ENCODE results near the gene SUGP1.

The SUGP1 gene

DNA sequence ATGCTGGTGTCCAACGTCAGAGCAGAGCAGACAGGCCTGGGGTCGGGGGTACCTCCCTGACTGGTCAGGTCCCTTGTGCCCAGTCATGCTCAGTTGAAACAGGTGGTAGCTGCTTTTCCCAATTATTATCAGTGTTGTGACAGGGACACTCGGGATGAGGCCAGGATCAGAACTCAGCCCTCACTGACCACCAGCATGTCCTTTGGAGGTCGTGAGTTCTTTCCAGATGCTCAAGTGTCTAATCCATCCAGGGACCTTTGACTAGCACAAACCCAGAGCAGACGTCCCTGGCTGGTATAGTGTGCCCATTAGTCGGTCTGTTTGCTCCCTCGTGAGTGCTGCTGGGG lies 22.7 kb upstream of the SUGP1 start:
- no peak overlapping the region for H3K27ac ChIP-seq (ENCODE audit: insufficient read depth, low read depth, low read length, poor library complexity, severe bottlenecking)
- H3K4me1 ChIP-seq (ENCODE audit: control insufficient read depth, insufficient read depth, low read length): no peaks in the 10 kb centered on the region
- H3K27me3 ChIP-seq (ENCODE audit: control insufficient read depth, insufficient read depth, low read length, poor library complexity, severe bottlenecking): no peaks in the 10 kb centered on the region
- 70 to 72% methylated on average over 7 of the region's 7 CpGs for WGBS, 2 experiments
- peaks cover 39% of the 10 kb centered on the region for H3K36me3 ChIP-seq (ENCODE audit: control insufficient read depth, insufficient read depth, low read length)
- no peaks in the 10 kb centered on the region for H3K9me3 ChIP-seq (ENCODE audit: control insufficient read depth, low read length)
- no peak overlapping the region for H3K4me3 ChIP-seq (ENCODE audit: insufficient read depth, low read depth, low read length)

DNA sequence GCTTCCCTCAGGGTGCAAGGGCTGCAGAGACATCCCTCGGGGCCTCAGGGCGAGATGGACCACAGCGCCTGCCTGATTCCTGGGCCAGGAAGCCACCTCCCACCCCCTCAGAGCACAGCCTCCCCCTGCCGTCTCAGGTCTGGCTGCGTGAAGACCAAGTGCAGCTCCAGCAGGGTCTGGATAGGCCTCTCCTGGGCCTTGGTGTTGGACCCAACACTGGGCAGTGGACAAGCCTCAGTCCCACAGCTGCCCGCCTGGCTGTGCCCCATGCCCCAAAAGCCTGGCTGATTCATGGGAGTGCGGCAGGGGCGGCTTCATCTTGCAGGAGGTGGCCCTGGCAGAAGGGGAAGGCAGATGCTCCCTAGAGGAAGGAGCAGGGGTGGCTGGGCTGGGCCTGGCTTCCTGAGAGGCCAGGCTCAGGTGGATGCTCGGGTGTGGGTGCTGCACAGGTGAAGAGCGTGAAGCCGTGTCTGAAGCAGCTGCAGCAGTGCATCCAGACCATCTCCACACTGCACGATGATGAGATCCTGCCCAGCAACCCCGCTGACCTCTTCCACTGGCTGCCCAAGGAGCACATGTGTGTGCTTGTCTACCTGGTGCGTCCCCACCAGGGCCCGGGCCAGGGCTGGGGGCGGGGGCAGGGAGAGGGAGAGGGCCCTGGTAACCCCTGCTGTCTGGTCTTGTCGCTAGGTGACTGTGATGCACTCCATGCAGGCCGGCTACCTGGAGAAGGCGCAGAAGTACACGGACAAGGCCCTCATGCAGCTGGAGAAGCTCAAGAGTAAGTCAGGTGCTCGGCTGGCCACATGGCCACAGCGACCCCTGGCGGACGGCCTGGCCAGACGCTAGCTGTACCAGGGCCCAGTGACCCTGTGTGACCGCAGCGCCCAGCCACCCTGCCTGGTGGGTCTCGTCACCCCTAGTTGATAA lies 22.0 kb upstream of the SUGP1 start:
- no peaks in the 10 kb centered on the region for H3K4me1 ChIP-seq (ENCODE audit: control insufficient read depth, insufficient read depth, low read length)
- 68 to 69% methylated on average over 28 of the region's 28 CpGs for WGBS, 2 experiments
- H3K36me3 ChIP-seq (ENCODE audit: control insufficient read depth, insufficient read depth, low read length): peaks cover 45% of the 10 kb centered on the region
- no peaks in the 10 kb centered on the region for H3K9me3 ChIP-seq (ENCODE audit: control insufficient read depth, low read length)
- H3K27ac ChIP-seq (ENCODE audit: insufficient read depth, low read depth, low read length, poor library complexity, severe bottlenecking): no peak overlapping the region
- no peak overlapping the region for H3K4me3 ChIP-seq (ENCODE audit: insufficient read depth, low read depth, low read length)
- H3K27me3 ChIP-seq (ENCODE audit: control insufficient read depth, insufficient read depth, low read length, poor library complexity, severe bottlenecking): no peaks in the 10 kb centered on the region

DNA sequence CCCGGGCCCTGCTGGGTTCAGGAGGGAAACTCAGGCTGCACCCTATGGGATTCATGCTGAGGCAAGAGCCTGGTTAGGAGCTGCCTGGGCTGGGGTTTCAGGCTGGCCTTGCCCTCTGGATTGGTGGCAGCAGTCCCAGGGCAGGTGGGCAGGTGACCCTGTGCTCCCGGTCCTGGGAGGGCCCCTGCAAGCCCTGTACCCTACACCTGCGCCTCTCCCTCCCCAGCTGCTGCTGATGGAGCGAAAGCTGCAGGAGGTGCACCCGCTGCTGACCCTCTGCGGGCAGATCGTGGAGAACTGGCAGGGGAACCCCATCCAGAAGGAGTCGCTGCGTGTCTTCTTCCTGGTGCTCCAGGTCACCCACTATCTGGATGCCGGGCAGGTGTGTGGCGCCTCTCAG lies 20.7 kb upstream of the SUGP1 start:
- Histone ChIP-seq H3K4me3 (ENCODE audit: insufficient read depth, low read depth, low read length) (no peak overlapping the region), H3K4me1 (ENCODE audit: control insufficient read depth, insufficient read depth, low read length) (no peaks in the 10 kb centered on the region), H3K27me3 (ENCODE audit: control insufficient read depth, insufficient read depth, low read length, poor library complexity, severe bottlenecking) (no peaks in the 10 kb centered on the region), H3K36me3 (ENCODE audit: control insufficient read depth, insufficient read depth, low read length) (peaks cover 37% of the 10 kb centered on the region), H3K27ac (ENCODE audit: insufficient read depth, low read depth, low read length, poor library complexity, severe bottlenecking) (no peak overlapping the region), H3K9me3 (ENCODE audit: control insufficient read depth, low read length) (no peaks in the 10 kb centered on the region)
- 95 to 98% methylated on average over 11 of the region's 11 CpGs for WGBS, 2 experiments

DNA sequence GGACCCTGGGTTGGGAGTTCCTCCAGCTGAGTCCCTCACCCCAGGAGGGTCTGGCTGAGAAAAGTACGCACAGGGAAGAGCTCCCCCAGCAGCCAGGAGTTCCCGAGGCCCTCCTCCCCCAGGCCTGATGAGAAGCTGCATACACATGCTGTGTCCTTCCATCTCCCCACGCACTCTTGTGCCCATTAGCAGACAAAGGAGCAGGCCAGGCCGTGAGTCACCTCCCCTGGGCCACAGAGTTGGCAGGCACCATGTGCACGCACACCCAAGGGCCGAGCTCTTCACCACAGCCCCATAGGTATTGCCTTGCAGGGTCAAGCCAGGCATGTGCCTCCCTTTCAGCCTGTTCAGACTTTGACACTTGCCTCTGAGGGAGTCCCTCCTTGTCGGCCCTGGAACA lies 17.8 kb upstream of the SUGP1 start:
- H3K4me1 ChIP-seq (ENCODE audit: control insufficient read depth, insufficient read depth, low read length): no peaks in the 10 kb centered on the region
- peaks cover 28% of the 10 kb centered on the region for H3K36me3 ChIP-seq (ENCODE audit: control insufficient read depth, insufficient read depth, low read length)
- H3K27ac ChIP-seq (ENCODE audit: insufficient read depth, low read depth, low read length, poor library complexity, severe bottlenecking): no peak overlapping the region
- WGBS, 2 experiments: 93 to 99% methylated on average over 7 of the region's 7 CpGs
- H3K27me3 ChIP-seq (ENCODE audit: control insufficient read depth, insufficient read depth, low read length, poor library complexity, severe bottlenecking): no peaks in the 10 kb centered on the region
- H3K9me3 ChIP-seq (ENCODE audit: control insufficient read depth, low read length): no peaks in the 10 kb centered on the region
- no peak overlapping the region for H3K4me3 ChIP-seq (ENCODE audit: insufficient read depth, low read depth, low read length)

DNA sequence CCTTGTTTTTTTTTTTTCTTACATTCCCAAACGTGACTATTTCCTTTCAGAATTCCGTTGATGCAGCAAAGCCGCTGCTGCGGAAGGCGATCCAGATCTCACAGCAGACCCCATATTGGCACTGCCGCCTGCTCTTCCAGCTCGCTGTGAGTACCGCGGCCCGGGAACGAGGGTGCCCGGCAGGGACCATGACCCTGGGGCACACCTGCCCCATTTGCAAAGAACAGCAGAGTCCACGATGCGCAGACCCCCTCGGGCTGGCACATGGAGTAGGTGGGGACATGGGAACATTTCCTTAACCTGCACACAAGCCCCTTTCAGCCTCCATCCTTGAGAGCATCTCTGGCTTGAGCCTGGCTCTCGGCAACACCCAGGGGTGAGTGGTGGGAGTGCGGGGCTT lies 16.8 kb upstream of the SUGP1 start:
- no peak overlapping the region for H3K4me3 ChIP-seq (ENCODE audit: insufficient read depth, low read depth, low read length)
- no peaks in the 10 kb centered on the region for H3K9me3 ChIP-seq (ENCODE audit: control insufficient read depth, low read length)
- WGBS, 2 experiments: 94 to 96% methylated on average over 17 of the region's 17 CpGs
- H3K36me3 ChIP-seq (ENCODE audit: control insufficient read depth, insufficient read depth, low read length): peaks cover 26% of the 10 kb centered on the region
- H3K27ac ChIP-seq (ENCODE audit: insufficient read depth, low read depth, low read length, poor library complexity, severe bottlenecking): no peak overlapping the region
- H3K27me3 ChIP-seq (ENCODE audit: control insufficient read depth, insufficient read depth, low read length, poor library complexity, severe bottlenecking): no peaks in the 10 kb centered on the region
- no peaks in the 10 kb centered on the region for H3K4me1 ChIP-seq (ENCODE audit: control insufficient read depth, insufficient read depth, low read length)

DNA sequence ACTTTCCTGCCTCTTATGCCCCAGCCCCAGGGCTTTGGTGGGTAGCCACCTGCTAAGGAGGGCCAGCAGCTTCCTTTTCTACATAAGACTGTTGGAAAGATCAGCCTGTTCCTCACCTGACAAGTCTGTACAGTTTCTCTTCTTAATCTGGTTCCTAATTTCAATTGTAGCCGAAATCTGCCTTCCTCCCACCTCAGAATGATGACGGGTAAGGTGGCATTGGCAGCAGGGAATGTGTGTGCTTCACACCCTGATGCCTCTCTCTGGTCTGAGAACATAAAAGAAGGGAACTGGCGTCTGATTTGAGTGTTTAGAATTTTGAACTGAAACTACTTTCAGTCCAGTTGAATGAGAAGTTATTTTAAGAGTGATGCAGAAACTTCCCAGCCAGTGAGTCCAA lies 16.3 kb upstream of the SUGP1 start:
- Histone ChIP-seq H3K36me3 (ENCODE audit: control insufficient read depth, insufficient read depth, low read length) (peaks cover 26% of the 10 kb centered on the region), H3K4me3 (ENCODE audit: insufficient read depth, low read depth, low read length) (no peak overlapping the region), H3K27me3 (ENCODE audit: control insufficient read depth, insufficient read depth, low read length, poor library complexity, severe bottlenecking) (no peaks in the 10 kb centered on the region), H3K4me1 (ENCODE audit: control insufficient read depth, insufficient read depth, low read length) (no peaks in the 10 kb centered on the region), H3K9me3 (ENCODE audit: control insufficient read depth, low read length) (no peaks in the 10 kb centered on the region), H3K27ac (ENCODE audit: insufficient read depth, low read depth, low read length, poor library complexity, severe bottlenecking) (no peak overlapping the region)
- WGBS, 2 experiments: 62 to 67% methylated on average over 3 of the region's 3 CpGs

DNA sequence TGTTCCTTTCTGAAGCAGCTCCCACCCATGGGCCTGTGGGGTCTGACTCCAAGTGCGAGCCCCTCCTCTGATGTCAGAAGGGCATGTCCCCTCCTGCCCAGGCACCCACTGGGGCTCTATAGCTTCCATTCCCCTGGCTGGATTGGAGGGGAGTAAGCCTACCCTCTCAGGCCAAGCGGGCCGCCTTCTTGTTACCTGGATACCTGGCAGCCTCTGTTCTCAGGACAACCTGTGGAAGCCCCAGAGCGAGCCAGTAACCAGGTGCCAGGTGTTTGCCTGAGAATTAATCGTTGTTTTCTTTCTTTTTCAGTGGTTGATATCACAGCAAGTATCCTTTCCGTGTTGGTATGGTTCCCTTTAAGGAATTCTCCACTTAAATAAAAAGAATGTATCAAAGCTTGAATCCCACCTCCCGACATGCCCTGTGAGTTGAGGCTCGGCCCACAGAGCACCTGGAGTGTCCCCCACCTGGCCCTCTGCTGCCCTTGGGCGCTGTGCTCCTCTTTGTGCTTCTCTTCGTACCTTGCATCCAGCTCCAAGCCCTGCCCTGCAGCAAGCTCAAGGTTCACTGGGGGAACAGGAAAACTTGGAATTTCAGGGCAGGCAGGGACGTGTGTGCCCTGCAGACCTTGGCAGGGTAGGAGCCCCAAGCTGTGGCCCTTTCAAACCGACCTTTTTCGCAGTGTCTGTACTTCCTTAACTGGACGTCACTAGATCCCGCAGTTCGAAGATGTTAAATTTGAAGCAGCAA lies 15.3 kb upstream of the SUGP1 start:
- no peak overlapping the region for H3K27ac ChIP-seq (ENCODE audit: insufficient read depth, low read depth, low read length, poor library complexity, severe bottlenecking)
- no peaks in the 10 kb centered on the region for H3K4me1 ChIP-seq (ENCODE audit: control insufficient read depth, insufficient read depth, low read length)
- H3K4me3 ChIP-seq (ENCODE audit: insufficient read depth, low read depth, low read length): no peak overlapping the region
- H3K9me3 ChIP-seq (ENCODE audit: control insufficient read depth, low read length): no peaks in the 10 kb centered on the region
- WGBS, 2 experiments: 89 to 90% methylated on average over 16 of the region's 16 CpGs
- H3K27me3 ChIP-seq (ENCODE audit: control insufficient read depth, insufficient read depth, low read length, poor library complexity, severe bottlenecking): no peaks in the 10 kb centered on the region
- peaks cover 26% of the 10 kb centered on the region for H3K36me3 ChIP-seq (ENCODE audit: control insufficient read depth, insufficient read depth, low read length)

DNA sequence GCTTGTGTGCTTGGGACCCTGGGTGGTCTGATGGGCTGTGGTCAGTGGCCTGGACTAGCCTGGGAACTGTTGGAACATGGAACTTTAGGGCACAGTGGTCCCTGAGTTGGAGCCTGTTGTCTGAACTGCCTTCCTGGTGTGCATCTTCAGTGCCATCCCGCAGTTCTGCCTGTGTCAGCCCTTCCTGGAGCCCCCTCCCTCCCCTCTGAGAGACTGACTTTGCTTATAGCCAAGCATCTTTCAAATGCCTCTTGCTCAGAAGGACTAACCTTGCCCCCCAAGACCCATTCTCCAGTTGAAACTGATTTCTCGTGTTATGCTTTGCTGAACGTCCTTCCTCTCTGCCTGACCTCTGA lies 14.7 kb upstream of the SUGP1 start:
- Histone ChIP-seq H3K27me3 (ENCODE audit: control insufficient read depth, insufficient read depth, low read length, poor library complexity, severe bottlenecking) (no peaks in the 10 kb centered on the region), H3K9me3 (ENCODE audit: control insufficient read depth, low read length) (no peaks in the 10 kb centered on the region), H3K4me3 (ENCODE audit: insufficient read depth, low read depth, low read length) (no peak overlapping the region), H3K27ac (ENCODE audit: insufficient read depth, low read depth, low read length, poor library complexity, severe bottlenecking) (no peak overlapping the region), H3K4me1 (ENCODE audit: control insufficient read depth, insufficient read depth, low read length) (no peaks in the 10 kb centered on the region), H3K36me3 (ENCODE audit: control insufficient read depth, insufficient read depth, low read length) (peaks cover 26% of the 10 kb centered on the region)
- 91 to 93% methylated on average over 3 of the region's 3 CpGs for WGBS, 2 experiments

DNA sequence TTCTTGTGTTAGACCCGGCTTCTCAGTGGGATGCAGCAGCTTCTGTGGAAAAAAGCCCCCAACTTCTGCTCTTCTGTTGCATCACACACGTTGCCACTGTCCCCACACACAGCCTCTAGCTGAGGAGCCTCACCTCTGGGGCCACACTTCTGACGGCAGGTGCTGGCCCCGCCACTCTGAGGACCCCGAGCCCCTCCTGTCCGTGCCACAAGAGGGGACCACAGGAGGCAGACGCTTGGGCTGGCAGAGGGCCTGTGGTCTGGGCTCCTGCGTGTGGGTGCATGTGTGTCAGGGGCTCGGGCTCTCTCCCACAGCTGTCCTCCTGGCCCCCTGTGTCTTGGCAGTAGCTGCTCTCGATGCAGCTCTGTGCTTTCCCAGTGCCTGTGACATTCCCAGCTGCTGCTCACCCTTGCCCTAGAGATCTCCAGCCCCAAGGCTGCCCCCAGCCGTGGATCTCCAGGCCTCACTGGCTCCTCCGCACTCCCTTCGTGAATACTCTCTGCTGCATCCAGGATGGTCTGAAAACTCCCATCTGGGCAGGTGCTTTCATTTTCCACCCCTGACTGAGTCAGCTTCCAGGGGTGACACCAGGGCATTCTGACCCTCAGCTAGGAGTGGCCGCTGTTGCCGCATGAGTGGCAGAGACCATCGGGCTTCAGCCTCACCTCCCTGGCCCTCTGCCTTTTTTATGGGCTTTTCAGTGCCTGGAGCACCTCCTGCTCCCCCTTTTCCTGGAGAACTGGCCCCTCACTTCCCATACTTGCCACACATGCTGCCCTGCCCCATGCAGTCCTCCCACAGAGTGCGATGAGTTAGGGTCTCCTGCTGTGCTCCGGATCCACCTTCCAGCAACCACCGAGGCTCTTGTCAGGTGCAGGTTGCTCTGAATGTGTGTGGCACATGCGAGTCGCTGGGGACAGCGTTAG lies 14.0 kb upstream of the SUGP1 start:
- 92 to 93% methylated on average over 22 of the region's 22 CpGs for WGBS, 2 experiments
- Histone ChIP-seq H3K4me1 (ENCODE audit: control insufficient read depth, insufficient read depth, low read length) (no peaks in the 10 kb centered on the region), H3K4me3 (ENCODE audit: insufficient read depth, low read depth, low read length) (no peak overlapping the region), H3K9me3 (ENCODE audit: control insufficient read depth, low read length) (no peaks in the 10 kb centered on the region), H3K36me3 (ENCODE audit: control insufficient read depth, insufficient read depth, low read length) (peaks cover 30% of the 10 kb centered on the region), H3K27me3 (ENCODE audit: control insufficient read depth, insufficient read depth, low read length, poor library complexity, severe bottlenecking) (no peaks in the 10 kb centered on the region), H3K27ac (ENCODE audit: insufficient read depth, low read depth, low read length, poor library complexity, severe bottlenecking) (no peak overlapping the region)

DNA sequence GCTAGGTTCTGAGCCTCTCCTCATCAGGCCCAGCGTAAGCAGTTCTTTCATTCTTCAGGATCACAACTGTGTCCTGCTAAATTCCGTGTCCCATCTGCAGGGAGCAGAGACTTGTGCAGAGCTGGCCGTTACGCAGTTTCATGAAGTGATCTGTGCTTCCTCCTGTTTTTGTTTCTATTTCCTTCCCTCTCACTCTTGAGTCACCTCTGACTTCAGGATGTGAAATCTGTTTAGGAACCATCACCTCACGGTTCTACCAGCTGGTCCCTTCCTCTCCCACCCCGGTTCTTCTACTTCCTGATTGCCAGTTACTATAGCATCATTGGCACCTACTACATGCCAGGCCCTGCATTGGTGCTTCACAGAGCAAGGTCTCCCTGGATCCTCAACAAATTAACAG lies 8.8 kb upstream of the SUGP1 start:
- 80% methylated on average over 6 of the region's 6 CpGs for WGBS, 2 experiments
- H3K27ac ChIP-seq (ENCODE audit: insufficient read depth, low read depth, low read length, poor library complexity, severe bottlenecking): no peak overlapping the region
- H3K9me3 ChIP-seq (ENCODE audit: control insufficient read depth, low read length): no peaks in the 10 kb centered on the region
- H3K27me3 ChIP-seq (ENCODE audit: control insufficient read depth, insufficient read depth, low read length, poor library complexity, severe bottlenecking): no peaks in the 10 kb centered on the region
- peaks cover 29% of the 10 kb centered on the region for H3K36me3 ChIP-seq (ENCODE audit: control insufficient read depth, insufficient read depth, low read length)
- H3K4me1 ChIP-seq (ENCODE audit: control insufficient read depth, insufficient read depth, low read length): no peaks in the 10 kb centered on the region
- H3K4me3 ChIP-seq (ENCODE audit: insufficient read depth, low read depth, low read length): no peak overlapping the region

All from ectodermal cell (in vitro differentiated cells).